Measurements from ENCODE around the gene NEO1.
A peak's percentile ranks its signal among the peaks of the same experiment; 100 is the strongest.
"Not testable (repeated sequence)": the region's sequence is repeated elsewhere in the genome, so short reads cannot be mapped to it uniquely, and the experiment has no call there.

The NEO1 gene

DNA sequence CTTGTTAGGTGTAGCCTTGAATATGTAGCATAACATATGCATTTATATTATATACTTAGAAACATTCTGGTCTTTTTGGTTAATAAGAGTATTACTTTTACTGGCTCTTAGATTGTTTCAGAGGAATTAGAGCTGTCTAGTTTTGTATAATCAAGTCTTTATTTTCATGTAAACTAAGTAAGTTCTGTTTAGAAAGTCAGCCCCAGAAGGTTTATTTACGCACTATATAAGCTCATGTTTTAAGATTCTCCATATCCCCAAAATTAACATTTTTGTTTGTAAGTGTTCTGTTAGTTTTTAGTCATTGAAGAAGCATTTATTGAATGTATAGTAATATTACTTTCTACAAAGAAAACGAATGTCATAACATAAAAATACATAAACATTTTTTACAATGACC is 158.4 kb downstream of the NEO1 start:
- DNase-seq = no peak

GRCh38 chr15:73212424-73212823 is 160.2 kb downstream of the NEO1 start:
- no peak for DNase-seq

- not testable (repeated sequence) for DNase-seq
Measured at GRCh38 chr15:73221450-73221849, 169.2 kb downstream of the NEO1 start.

DNA sequence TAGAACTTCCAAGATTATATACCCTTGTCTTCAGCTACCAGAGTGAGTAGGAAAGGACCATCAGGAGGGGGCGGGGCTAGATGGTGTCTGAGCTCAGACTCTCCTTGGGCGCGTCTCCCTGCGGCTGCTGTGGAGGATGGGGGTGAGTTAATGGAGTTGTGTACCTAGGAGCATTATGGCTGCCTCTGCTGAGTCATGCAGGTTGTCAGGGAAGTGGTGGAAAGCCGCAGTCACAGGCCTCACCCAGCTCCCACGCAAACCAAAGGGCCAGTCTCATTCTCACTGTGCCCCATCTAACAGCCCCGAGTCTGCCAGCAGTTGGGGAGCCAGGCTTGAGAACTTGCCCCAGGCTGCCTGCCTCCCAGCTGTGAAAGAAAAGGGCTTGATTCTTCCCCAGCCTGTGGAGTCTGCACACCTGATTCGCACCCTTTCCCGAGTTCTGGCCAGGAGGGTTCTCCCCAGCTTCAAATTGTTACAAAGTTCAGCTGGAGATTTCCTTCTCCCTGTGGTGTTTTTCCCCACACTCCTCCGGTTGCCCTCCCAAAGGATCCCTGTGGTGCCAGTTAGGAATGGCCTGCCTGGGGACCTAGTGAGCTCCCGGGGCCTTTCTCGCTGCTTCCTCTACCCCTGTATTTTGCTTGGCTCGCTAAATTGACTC is 173.2 kb downstream of the NEO1 start:
- DNase-seq = peak; percentile 75

GRCh38 chr15:73226093-73226814 is 174.0 kb downstream of the NEO1 start:
- DNase-seq = no peak

DNA sequence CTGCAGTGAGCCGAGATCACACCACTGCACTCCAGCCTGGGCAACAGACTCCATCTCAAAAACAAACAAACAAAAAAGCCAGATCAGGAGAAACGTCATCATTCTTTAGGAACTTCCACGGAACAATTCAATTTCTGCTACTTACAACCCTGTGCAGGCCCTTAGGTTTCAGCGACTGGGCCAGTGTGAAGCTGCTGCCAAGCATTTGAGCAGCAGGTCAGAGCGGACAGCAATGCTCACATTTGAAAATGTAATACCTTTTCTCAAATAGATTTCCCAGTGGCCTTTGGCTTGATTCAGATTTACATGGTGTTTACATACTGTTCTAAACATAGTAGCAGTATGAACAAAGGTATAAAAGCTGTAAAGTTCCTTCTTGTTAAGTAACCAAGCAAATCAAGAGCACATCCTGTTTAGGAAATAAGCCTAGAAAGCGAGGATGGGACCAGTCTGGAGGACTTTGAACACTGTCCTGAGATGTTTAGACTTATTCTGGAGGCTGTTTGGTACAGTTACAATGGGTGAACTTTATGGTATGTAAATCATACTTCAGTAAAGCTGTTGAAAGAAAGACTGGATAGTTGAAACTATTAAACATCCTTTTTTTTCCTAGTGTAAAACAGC is 175.3 kb downstream of the NEO1 start:
- no peak for DNase-seq

DNA sequence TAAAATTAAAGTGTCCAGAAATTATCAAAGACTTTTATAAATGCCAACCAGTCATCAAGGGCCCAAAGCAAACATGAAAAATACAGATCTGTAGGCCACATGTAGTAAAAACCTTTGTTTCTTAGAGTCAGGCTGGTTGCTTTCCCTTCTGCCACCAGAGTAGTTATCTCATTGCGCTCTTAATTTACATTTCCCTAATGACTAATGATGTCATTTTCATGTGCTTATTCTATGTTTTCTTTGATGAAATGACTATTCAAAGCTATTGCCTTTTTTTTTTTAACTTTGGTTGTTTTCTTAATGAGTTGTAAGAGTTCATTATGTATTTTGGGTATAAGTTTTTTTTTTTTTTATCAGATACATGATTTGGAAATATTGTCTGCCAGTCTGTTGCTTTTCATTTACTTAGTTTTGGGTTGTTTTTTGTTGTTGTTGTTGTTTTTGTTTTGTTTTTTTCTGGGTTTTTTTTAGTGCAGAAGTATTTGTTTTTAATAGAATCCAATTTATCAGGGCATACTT is 175.9 kb downstream of the NEO1 start:
- DNase-seq = no peak

GRCh38 chr15:73231661-73232419 is 179.6 kb downstream of the NEO1 start:
- no peak for DNase-seq

- DNase-seq = no peak
Measured at GRCh38 chr15:73232776-73233175, 180.5 kb downstream of the NEO1 start.

- no peak for DNase-seq
Measured at GRCh38 chr15:73233623-73234022, 181.4 kb downstream of the NEO1 start.

- no peak for DNase-seq
Measured at GRCh38 chr15:73237910-73238309, 185.6 kb downstream of the NEO1 start.

GRCh38 chr15:73239564-73240215 is 187.4 kb downstream of the NEO1 start:
- DNase-seq = no peak

- DNase-seq = peak; percentile 84
Measured at GRCh38 chr15:73240866-73241499, 188.7 kb downstream of the NEO1 start.

- DNase-seq = peak; percentile 38
Measured at GRCh38 chr15:73244333-73244732, 192.1 kb downstream of the NEO1 start.

- no peak for DNase-seq
Measured at GRCh38 chr15:73246439-73246838, 194.2 kb downstream of the NEO1 start.

DNA sequence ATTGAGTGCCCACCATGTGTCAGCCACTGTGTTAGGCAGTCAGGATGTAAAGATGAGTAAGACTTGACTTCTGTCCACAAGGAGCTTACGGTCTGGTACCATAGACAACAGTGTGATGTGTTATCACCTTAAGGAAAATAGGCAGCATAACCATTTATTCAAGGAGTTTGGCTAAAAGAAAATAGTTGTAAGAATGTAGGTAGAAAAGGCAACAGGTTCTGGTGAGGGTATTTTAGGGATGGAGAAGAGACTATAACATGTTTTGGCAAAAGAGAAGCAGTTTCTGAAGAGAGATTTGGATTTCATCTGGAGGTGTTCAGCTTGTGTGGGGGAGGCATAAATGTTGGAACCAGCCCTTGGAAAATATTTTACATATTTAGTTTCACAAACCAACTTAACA is 194.6 kb downstream of the NEO1 start:
- DNase-seq = no peak

- no peak for DNase-seq
Measured at GRCh38 chr15:73247331-73247730, 195.1 kb downstream of the NEO1 start.

- no peak for DNase-seq
Measured at GRCh38 chr15:73249499-73249898, 197.2 kb downstream of the NEO1 start.

GRCh38 chr15:73254598-73254997 is 202.3 kb downstream of the NEO1 start:
- DNase-seq = no peak

- DNase-seq = peak; percentile 71
Measured at GRCh38 chr15:73258271-73259108, 206.2 kb downstream of the NEO1 start.

DNA sequence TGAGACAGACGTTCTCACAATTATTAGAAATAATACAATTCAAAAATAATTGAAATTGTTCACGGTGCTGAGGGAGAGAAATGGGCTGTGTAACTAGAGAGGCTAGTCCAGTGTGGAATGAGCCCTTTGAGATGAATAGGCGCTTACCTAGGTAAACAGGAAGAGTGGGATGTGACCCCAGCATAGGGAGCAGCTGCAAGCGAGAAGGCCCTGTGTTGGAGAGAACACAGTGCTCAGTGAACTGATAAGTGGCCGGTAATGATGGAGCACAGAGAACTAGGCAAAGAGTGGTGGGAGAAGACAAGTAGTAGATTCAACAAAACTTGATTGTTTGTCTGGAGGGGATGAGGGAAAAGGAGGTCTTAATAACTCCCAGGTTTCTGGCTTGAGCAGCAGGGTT is 212.6 kb downstream of the NEO1 start:
- no peak for DNase-seq
